ENCODE data around the gene CDC42BPA.

- TF ChIP-seq ZNF777 (CRISPR knock-in tag; IDR thresholded peaks at IDR 0.05) (no peak), ZNF124 (CRISPR knock-in tag; IDR thresholded peaks at IDR 0.05) (no peak), ATF3 (CRISPR knock-in tag; IDR thresholded peaks at IDR 0.05) (no peak), KDM5B (CRISPR knock-in tag; IDR thresholded peaks at IDR 0.05; ENCODE audit: borderline replicate concordance) (no peak), SRF (IDR thresholded peaks at IDR 0.05; ENCODE audit: low read depth, low read length) (no peak), CHD2 (IDR thresholded peaks at IDR 0.05; ENCODE audit: low read depth, low read length) (no peak), ZBTB49 (CRISPR knock-in tag; IDR thresholded peaks at IDR 0.05; ENCODE audit: borderline replicate concordance) (no peak), ZNF891 (CRISPR knock-in tag; IDR thresholded peaks at IDR 0.05) (no peak), SIN3A (IDR thresholded peaks at IDR 0.05; ENCODE audit: borderline replicate concordance, low read depth, low read length) (no peak), GATAD2A (CRISPR knock-in tag; IDR thresholded peaks at IDR 0.05) (no peak), EED (CRISPR knock-in tag; IDR thresholded peaks at IDR 0.05) (no peak)
These were observed 77.3 kb downstream of the CDC42BPA start for GRCh38 chr1:227240983-227241382.
